Smooth muscle cell of the umbilical artery (primary cell): ENCODE data around the gene EIF2B2. TPM values are rescaled to one million over a fixed set of nuclear protein-coding genes. Genes with fewer than 3 reads are reported as not detected.

ENCODE experiments used
- total RNA-seq: library from RNA; depleted of rRNA; stranded (reverse); fragments of >200 nt; gene quantifications from 2 replicates; pipeline ENCODE4 v1.2.3, GENCODE V29; 2014

EIF2B2 gene
- 31.8 and 50.7 TPM in 2 replicates for total RNA-seq

GRCh38 chr14:75002392-75003249 is at the start of gene EIF2B2:
EIF2B2 (plus strand) TSS chr14:75002921; CDS start chr14:75002991, 70 bp downstream.

GRCh38 chr14:74955229-74956026 is 47.3 kb upstream of the EIF2B2 start, which contains the start of gene PGF:
PGF (minus strand) TSS chr14:74955597; CDS start chr14:74955242, 355 bp downstream.

GRCh38 chr14:75050852-75051555 is 48.3 kb downstream of the EIF2B2 start, which contains the start of gene MLH3:
MLH3 (minus strand) TSS chr14:75051467; CDS start chr14:75049655, 1,812 bp downstream.

Other genes with a start within 250 kb of the EIF2B2 start
- 38.0 and 56.0 TPM in 2 replicates for gene YLPM1, start 239.6 kb upstream of the EIF2B2 start, total RNA-seq
- not detected in 2 replicates for gene PROX2, start 126.8 kb upstream of the EIF2B2 start, total RNA-seq
- gene DLST, start 121.0 kb upstream of the EIF2B2 start, total RNA-seq, result 59.7 and 95.5 TPM in 2 replicates
- gene RPS6KL1, start 79.7 kb upstream of the EIF2B2 start, total RNA-seq, result 0.59 and 1.3 TPM in 2 replicates
- 0.60 and 1.5 TPM in 2 replicates for gene PGF, start 47.3 kb upstream of the EIF2B2 start, total RNA-seq
- 20.0 and 25.8 TPM in 2 replicates for gene MLH3, start 48.5 kb downstream of the EIF2B2 start, total RNA-seq
- 7.4 and 11.4 TPM in 2 replicates for gene ACYP1, start 61.1 kb downstream of the EIF2B2 start, total RNA-seq
- gene ZC2HC1C, start 66.7 kb downstream of the EIF2B2 start, total RNA-seq, result 0.60 and 0.89 TPM in 2 replicates
- 58.5 and 73.6 TPM in 2 replicates for gene NEK9, start 124.1 kb downstream of the EIF2B2 start, total RNA-seq
- 469 and 535 TPM in 2 replicates for gene TMED10, start 173.7 kb downstream of the EIF2B2 start, total RNA-seq